ENCODE measurements around the gene UBE3C. TPM values are rescaled to one million over a fixed set of nuclear protein-coding genes. Genes with fewer than 3 reads are reported as not detected.
"Not testable (repeated sequence)": the region's sequence is repeated elsewhere in the genome, so short reads cannot be mapped to it uniquely, and the experiment has no call there.

The UBE3C gene
- 119 TPM for total RNA-seq
- polyA plus RNA-seq: 41.2 TPM

GRCh38 chr7:157138424-157139110, at the start of gene UBE3C:
UBE3C (plus strand) TSS chr7:157138926; CDS start chr7:157139273, 347 bp downstream.
- peak; percentile 67 for DNase-seq (ENCODE audit: extremely low spot score)
- 1% methylated on average over 80 of the region's 80 CpGs for WGBS
- Histone ChIP-seq H3K4me3 (ENCODE audit: low read depth, low read length) (peak within 1 kb of the TSS; percentile 74), H3K36me3 (ENCODE audit: insufficient read depth) (no peaks in the 10 kb centered on the region), H3K4me1 (ENCODE audit: insufficient read depth) (no peaks in the 10 kb centered on the region), H3K27ac (ENCODE audit: low read depth) (peak within 1 kb of the TSS; percentile 85)

DNA sequence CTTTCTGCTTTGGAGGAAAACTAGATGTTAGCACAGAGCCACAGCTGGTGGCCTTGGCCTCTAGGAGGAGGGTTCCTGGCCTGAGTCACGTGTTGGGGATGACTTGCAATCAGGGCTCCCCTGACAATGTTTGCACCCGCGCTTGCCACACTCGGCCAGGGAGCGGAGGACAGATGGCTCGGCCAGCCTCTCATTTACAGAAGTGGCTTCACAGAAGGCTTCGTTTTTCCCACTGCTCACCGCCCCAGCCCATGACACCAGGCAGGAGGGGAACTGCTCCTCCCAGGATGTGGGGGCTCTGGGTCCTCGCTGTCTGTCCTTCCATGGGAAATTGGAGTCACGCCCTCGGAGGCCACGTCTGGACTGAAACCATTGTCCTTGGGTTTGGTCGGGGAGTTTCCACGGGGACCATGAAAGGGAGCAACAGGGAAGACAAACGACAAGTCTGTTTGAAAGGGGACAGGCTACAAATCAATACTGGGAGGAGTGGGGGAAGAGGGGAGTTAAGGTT, 49.6 kb upstream of the UBE3C start:
- 61% methylated on average over 15 of the region's 15 CpGs for WGBS
- Histone ChIP-seq H3K4me1 (ENCODE audit: insufficient read depth) (no peaks in the 10 kb centered on the region), H3K4me3 (ENCODE audit: low read depth, low read length) (no peak overlapping the region), H3K27ac (ENCODE audit: low read depth) (no peak overlapping the region), H3K36me3 (ENCODE audit: insufficient read depth) (no peaks in the 10 kb centered on the region)
- no peak for DNase-seq (ENCODE audit: extremely low spot score)

DNA sequence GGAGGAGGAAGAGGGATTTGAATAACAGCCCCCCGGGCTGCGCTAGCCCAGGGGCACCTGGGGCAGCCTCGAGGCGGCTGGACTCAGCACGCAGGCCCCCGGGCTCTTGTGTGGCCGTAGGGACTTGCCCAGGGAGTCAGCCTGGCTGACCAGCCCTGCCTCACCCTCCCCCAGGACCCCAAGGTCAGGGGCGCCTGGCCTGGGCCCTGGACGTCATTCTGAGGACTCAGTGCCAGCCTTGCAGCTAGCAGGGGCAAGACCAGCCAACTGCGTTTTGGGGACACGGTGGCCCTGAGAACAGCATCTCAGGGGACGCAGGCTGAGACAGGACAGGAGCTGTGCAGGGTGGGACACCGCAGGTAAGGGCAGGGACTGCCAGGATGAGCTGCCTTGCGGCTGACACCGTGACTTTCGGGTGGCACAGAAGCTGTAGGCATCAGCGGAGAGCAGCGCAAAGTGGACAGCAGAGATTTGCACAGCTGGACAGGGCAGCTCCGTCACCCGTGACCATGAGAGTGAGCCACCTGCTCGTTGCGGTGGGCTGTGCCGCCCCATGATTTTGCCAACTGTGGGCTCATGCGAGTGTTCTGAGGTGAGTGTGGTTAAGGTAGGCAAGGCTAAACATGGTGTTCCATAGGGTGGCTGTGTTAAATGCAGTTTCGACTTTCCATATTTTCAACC, 48.1 kb upstream of the UBE3C start:
- 87% methylated on average over 25 of the region's 25 CpGs for WGBS
- no peak overlapping the region for H3K4me3 ChIP-seq (ENCODE audit: low read depth, low read length)
- no peak overlapping the region for H3K27ac ChIP-seq (ENCODE audit: low read depth)
- no peak for DNase-seq (ENCODE audit: extremely low spot score)
- no peaks in the 10 kb centered on the region for H3K4me1 ChIP-seq (ENCODE audit: insufficient read depth)
- no peaks in the 10 kb centered on the region for H3K36me3 ChIP-seq (ENCODE audit: insufficient read depth)

- peaks cover 2% of the 10 kb centered on the region for H3K4me1 ChIP-seq (ENCODE audit: insufficient read depth)
- peak; percentile 3 for DNase-seq (ENCODE audit: extremely low spot score)
- 20% methylated on average over 26 of the region's 26 CpGs for WGBS
- no peak overlapping the region for H3K4me3 ChIP-seq (ENCODE audit: low read depth, low read length)
- H3K36me3 ChIP-seq (ENCODE audit: insufficient read depth): no peaks in the 10 kb centered on the region
- H3K27ac ChIP-seq (ENCODE audit: low read depth): no peak overlapping the region
These were observed 42.3 kb upstream of the UBE3C start for GRCh38 chr7:157096286-157097055.

DNA sequence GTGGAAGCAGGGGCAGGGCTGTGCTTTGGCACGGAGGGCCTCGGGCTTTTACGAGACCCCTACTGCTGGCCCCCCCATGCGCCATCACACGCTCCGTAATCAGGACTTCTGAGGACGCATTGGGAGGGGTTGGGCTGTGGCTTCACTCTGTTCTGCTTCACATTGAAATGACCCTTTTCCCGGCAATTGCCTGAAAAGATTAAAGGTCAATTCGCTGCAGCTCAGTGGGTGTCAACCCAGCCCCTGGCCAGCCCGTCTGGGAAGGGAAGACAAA, 41.7 kb upstream of the UBE3C start:
- H3K4me1 ChIP-seq (ENCODE audit: insufficient read depth): peaks cover 2% of the 10 kb centered on the region
- no peak for DNase-seq (ENCODE audit: extremely low spot score)
- WGBS: 21% methylated on average over 10 of the region's 10 CpGs
- no peak overlapping the region for H3K27ac ChIP-seq (ENCODE audit: low read depth)
- H3K4me3 ChIP-seq (ENCODE audit: low read depth, low read length): no peak overlapping the region
- H3K36me3 ChIP-seq (ENCODE audit: insufficient read depth): no peaks in the 10 kb centered on the region

DNA sequence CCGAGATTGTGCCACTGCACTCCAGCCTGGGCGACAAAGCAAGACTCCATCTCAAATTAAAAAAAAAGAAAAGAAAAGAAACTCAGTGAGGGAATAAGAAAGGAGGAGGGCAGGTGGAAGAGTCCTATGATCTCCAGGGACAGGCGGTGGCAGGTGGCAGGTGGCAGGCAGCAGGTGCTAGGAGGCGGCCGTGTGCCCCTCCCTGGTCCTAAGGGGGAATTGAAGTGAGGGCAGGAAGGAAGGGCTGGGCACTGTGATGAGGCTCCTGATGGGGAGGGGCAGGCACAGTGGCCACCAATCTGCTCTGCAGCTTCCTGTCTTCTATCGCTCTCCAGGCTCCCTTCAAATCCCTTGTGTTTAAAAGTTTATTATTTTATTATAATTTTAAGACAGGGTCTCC, 41.2 kb upstream of the UBE3C start:
- no peak overlapping the region for H3K27ac ChIP-seq (ENCODE audit: low read depth)
- H3K4me1 ChIP-seq (ENCODE audit: insufficient read depth): peaks cover 2% of the 10 kb centered on the region
- H3K36me3 ChIP-seq (ENCODE audit: insufficient read depth): no peaks in the 10 kb centered on the region
- no peak for DNase-seq (ENCODE audit: extremely low spot score)
- 62% methylated on average over 6 of the region's 6 CpGs for WGBS
- H3K4me3 ChIP-seq (ENCODE audit: low read depth, low read length): no peak overlapping the region

DNA sequence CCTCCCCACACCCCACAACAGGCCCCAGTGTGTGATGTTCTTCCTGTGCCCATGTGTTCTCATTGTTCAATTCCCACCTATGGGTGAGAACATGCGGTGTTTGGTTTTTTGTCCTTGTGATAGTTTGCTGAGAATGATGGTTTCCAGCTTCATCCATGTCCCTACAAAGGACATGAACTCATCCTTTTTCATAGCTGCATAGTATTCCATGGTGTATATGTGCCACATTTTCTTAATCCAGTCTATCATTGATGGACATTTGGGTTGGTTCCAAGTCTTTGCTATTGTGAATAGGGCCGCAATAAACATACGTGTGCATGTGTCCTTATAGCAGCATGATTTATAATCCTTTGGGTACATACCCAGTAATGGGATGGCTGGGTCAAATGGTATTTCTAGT, 38.7 kb upstream of the UBE3C start:
- H3K36me3 ChIP-seq (ENCODE audit: insufficient read depth); H3K4me3 ChIP-seq (ENCODE audit: low read depth, low read length); DNase-seq (ENCODE audit: extremely low spot score); H3K27ac ChIP-seq (ENCODE audit: low read depth); H3K4me1 ChIP-seq (ENCODE audit: insufficient read depth): not testable (repeated sequence)
- WGBS: 96% methylated on average over 3 of the region's 3 CpGs

DNA sequence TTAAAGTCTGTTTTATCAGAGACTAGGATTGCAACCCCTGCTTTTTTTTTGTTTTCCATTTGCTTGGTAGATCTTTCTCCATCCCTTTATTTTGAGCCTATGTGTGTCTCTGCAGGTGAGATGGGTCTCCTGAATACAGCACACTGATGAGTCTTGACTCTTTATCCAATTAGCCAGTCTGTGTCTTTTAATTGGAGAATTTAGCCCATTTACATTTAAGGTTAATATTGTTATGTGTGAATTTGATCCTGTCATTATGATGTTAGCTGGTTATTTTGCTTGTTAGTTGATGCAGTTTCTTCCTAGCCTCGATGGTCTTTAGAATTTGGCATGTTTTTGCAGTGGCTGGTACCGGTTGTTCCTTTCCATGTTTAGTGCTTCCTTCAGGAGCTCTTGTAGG, 35.1 kb upstream of the UBE3C start:
- 83% methylated on average over 2 of the region's 2 CpGs for WGBS
- H3K4me1 ChIP-seq (ENCODE audit: insufficient read depth); H3K36me3 ChIP-seq (ENCODE audit: insufficient read depth); DNase-seq (ENCODE audit: extremely low spot score); H3K4me3 ChIP-seq (ENCODE audit: low read depth, low read length); H3K27ac ChIP-seq (ENCODE audit: low read depth): not testable (repeated sequence)

DNA sequence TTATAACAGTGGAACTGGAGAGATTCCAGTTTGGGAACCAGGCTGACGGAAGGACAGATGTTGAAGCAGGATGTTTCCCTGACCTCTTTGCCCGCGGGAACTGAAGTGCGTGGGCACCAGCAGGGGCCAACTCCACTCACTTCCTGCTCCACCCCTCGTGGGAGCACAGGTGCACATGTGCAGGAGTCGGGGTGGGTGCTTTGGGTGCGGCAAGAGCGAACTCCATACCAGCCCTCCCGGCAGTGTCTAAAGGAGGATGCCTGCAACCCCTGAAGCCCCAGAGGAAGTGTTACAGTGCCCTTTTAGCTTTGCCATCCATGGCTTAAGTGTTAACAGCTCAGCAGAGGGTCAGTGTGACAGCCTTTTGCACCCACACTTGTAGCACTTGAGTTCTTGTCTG, 27.4 kb upstream of the UBE3C start:
- no peak overlapping the region for H3K27ac ChIP-seq (ENCODE audit: low read depth)
- no peaks in the 10 kb centered on the region for H3K4me1 ChIP-seq (ENCODE audit: insufficient read depth)
- DNase-seq (ENCODE audit: extremely low spot score): no peak
- no peaks in the 10 kb centered on the region for H3K36me3 ChIP-seq (ENCODE audit: insufficient read depth)
- WGBS: 91% methylated on average over 9 of the region's 9 CpGs
- H3K4me3 ChIP-seq (ENCODE audit: low read depth, low read length): no peak overlapping the region

DNA sequence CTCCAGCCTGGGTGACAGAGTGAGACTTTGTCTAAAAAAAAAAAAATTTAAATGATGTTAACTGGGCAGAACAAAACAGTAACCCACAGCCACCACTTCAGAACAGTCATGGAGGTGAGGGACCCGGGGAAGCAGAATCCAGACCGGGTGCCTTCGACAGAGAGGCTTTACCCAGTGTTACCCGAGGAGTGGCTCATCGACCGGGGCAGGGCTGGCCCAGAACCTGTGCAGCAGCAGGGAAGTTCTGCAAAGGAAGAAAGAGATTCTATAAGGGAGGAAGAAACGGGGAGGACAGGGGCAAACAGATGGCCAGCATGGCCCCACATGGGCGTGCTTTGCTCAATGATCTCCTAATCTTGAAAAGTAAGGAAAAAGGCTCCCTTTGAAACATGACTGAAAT, 26.0 kb upstream of the UBE3C start:
- WGBS: 89% methylated on average over 8 of the region's 8 CpGs
- DNase-seq (ENCODE audit: extremely low spot score): no peak
- no peaks in the 10 kb centered on the region for H3K4me1 ChIP-seq (ENCODE audit: insufficient read depth)
- no peak overlapping the region for H3K4me3 ChIP-seq (ENCODE audit: low read depth, low read length)
- H3K27ac ChIP-seq (ENCODE audit: low read depth): no peak overlapping the region
- H3K36me3 ChIP-seq (ENCODE audit: insufficient read depth): no peaks in the 10 kb centered on the region

DNA sequence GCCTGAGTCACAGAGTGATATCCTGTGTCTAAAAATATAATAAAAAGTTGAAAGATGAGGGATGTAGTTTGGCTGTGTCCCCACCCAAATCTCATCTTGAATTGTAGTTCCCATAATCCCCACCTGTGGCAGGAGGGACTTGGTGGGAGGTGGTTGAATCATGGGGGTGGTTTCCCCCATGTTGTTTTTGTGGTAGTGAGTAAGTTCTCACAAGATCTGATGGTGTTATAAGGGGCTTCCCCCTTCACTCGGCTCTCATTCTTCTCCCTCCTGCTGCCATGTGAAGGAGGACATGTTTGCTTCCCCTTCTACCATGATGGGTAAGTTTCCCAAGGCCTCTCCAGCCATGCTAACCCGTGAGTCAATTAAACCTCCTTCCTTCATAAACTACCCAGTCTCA, 25.1 kb upstream of the UBE3C start:
- DNase-seq (ENCODE audit: extremely low spot score): no peak
- 69% methylated on average over 2 of the region's 2 CpGs for WGBS
- no peak overlapping the region for H3K4me3 ChIP-seq (ENCODE audit: low read depth, low read length)
- no peaks in the 10 kb centered on the region for H3K36me3 ChIP-seq (ENCODE audit: insufficient read depth)
- no peaks in the 10 kb centered on the region for H3K4me1 ChIP-seq (ENCODE audit: insufficient read depth)
- H3K27ac ChIP-seq (ENCODE audit: low read depth): no peak overlapping the region

- no peaks in the 10 kb centered on the region for H3K36me3 ChIP-seq (ENCODE audit: insufficient read depth)
- H3K4me1 ChIP-seq (ENCODE audit: insufficient read depth): no peaks in the 10 kb centered on the region
- H3K27ac ChIP-seq (ENCODE audit: low read depth): no peak overlapping the region
- DNase-seq (ENCODE audit: extremely low spot score): no peak
- 91% methylated on average over 5 of the region's 5 CpGs for WGBS
- no peak overlapping the region for H3K4me3 ChIP-seq (ENCODE audit: low read depth, low read length)
These were observed 22.0 kb upstream of the UBE3C start for GRCh38 chr7:157116762-157117161.

- Histone ChIP-seq H3K27ac (ENCODE audit: low read depth) (no peak overlapping the region), H3K4me3 (ENCODE audit: low read depth, low read length) (no peak overlapping the region), H3K4me1 (ENCODE audit: insufficient read depth) (no peaks in the 10 kb centered on the region), H3K36me3 (ENCODE audit: insufficient read depth) (no peaks in the 10 kb centered on the region)
- 95% methylated on average over 2 of the region's 2 CpGs for WGBS
- no peak for DNase-seq (ENCODE audit: extremely low spot score)
These were observed 20.9 kb upstream of the UBE3C start for GRCh38 chr7:157117796-157118195.

DNA sequence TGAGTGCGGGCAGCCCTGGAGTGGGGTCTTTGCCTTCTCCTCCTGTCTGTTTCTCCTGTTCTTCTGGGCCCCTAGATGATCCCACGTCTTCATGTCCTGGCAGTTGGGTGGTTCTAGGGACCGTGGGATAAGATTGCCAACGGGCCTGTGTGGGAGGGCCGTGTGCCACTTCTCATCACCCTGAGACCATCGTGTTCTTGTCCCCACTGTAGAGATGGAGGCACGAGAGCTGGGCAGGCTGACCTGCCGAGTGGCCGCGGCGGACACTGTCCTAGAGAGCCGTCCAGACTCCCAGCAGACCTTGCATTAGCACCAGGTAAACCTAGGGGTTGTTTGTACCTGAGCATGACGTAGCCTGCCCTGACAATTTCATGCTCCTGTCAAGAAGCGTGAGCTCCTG, 18.5 kb upstream of the UBE3C start:
- no peak for DNase-seq (ENCODE audit: extremely low spot score)

More for the DNA sequence above, 18.5 kb upstream of the UBE3C start:
- Histone ChIP-seq H3K4me1 (ENCODE audit: insufficient read depth) (no peaks in the 10 kb centered on the region), H3K36me3 (ENCODE audit: insufficient read depth) (no peaks in the 10 kb centered on the region), H3K27ac (ENCODE audit: low read depth) (no peak overlapping the region), H3K4me3 (ENCODE audit: low read depth, low read length) (no peak overlapping the region)
- WGBS: 91% methylated on average over 14 of the region's 14 CpGs

Measured in urinary bladder (tissue), 4 donors.